GM23338 (cell line): ENCODE measurements around the gene CD58. TPM values are rescaled to one million over a fixed set of nuclear protein-coding genes. Genes with fewer than 3 reads are reported as not detected.

Source experiments
- ATAC-seq: fragments of 200-7000 bp; cut with Tn5 transposase; 3 replicates; pipeline ENCODE4 v1.9.1; 2020
- DNase-seq: peaks from one replicate; pipeline ENCODE4 v3.0.0-alpha.2; 2015; ENCODE audit warnings: low spot score
- H2AFZ ChIP-seq: fragments of 200-600 bp; sonication (generic); 2 replicates; pipeline ENCODE4 v1.8.0; 2016; ENCODE audit warnings: antibody characterized with exemption, mild to moderate bottlenecking, moderate library complexity
- H3F3A ChIP-seq: fragments of 200-600 bp; sonication (generic); replicated peaks from 2 replicates; pipeline ENCODE4 v1.8.0; 2017; ENCODE audit warnings: antibody characterized with exemption, mixed run types, low read depth
- H3K27ac ChIP-seq: fragments of 200-600 bp; sonication (generic); 2 replicates; pipeline ENCODE4 v1.6.1; 2016; ENCODE audit warnings: low read depth
- H3K27me3 ChIP-seq: fragments of 200-600 bp; sonication (generic); 2 replicates; pipeline ENCODE4 v1.8.0; 2016; ENCODE audit warnings: mild to moderate bottlenecking, mixed run types, moderate library complexity; ENCODE audit not compliant: insufficient read depth
- H3K36me3 ChIP-seq: fragments of 200-600 bp; sonication (generic); 2 replicates; pipeline ENCODE4 v1.8.0; 2016; ENCODE audit warnings: mild to moderate bottlenecking; ENCODE audit not compliant: insufficient read depth
- H3K4me1 ChIP-seq: fragments of 200-600 bp; sonication (generic); 2 replicates; pipeline ENCODE4 v1.8.0; 2016; ENCODE audit warnings: mild to moderate bottlenecking, moderate library complexity; ENCODE audit not compliant: insufficient read depth
- H3K4me2 ChIP-seq: fragments of 200-600 bp; sonication (generic); 2 replicates; pipeline ENCODE4 v1.7.1; 2017; ENCODE audit warnings: mixed run types
- H3K4me3 ChIP-seq: fragments of 200-600 bp; sonication (generic); 2 replicates; pipeline ENCODE4 v1.6.1; 2016; ENCODE audit warnings: mixed run types
- H3K79me2 ChIP-seq: fragments of 200-600 bp; sonication (generic); replicated peaks from 2 replicates; pipeline ENCODE4 v1.8.0; 2017; ENCODE audit warnings: mild to moderate bottlenecking; ENCODE audit not compliant: insufficient read depth
- H3K9me2 ChIP-seq: fragments of 200-600 bp; sonication (generic); 2 replicates; pipeline ENCODE4 v1.8.0; 2017; ENCODE audit not compliant: insufficient read depth
- H4K20me1 ChIP-seq: fragments of 200-600 bp; sonication (generic); replicated peaks from 2 replicates; pipeline ENCODE4 v1.8.0; 2017; ENCODE audit warnings: mild to moderate bottlenecking; ENCODE audit not compliant: insufficient read depth
- H3K27ac Mint-ChIP-seq: 2 replicates; pipeline ENCODE4 v1.8.0; 2020; ENCODE audit warnings: inconsistent platforms, mild to moderate bottlenecking, moderate library complexity, mixed read lengths
- H3K27me3 Mint-ChIP-seq: 3 replicates; pipeline ENCODE4 v1.8.0; 2022; ENCODE audit warnings: low read depth, mild to moderate bottlenecking, moderate library complexity, mixed read lengths, inconsistent platforms; ENCODE audit not compliant: insufficient read depth, poor library complexity
- H3K36me3 Mint-ChIP-seq: 3 replicates; pipeline ENCODE4 v1.8.0; 2021; ENCODE audit warnings: low read depth, mild to moderate bottlenecking, inconsistent platforms, moderate library complexity, mixed read lengths
- H3K4me1 Mint-ChIP-seq: 3 replicates; pipeline ENCODE4 v1.8.0; 2020; ENCODE audit warnings: mild to moderate bottlenecking, inconsistent platforms, mixed read lengths
- H3K4me3 Mint-ChIP-seq: 3 replicates; pipeline ENCODE4 v1.8.0; 2021; ENCODE audit warnings: moderate library complexity, mild to moderate bottlenecking, inconsistent platforms, mixed read lengths
- H3K9me3 Mint-ChIP-seq: 3 replicates; pipeline ENCODE4 v1.8.0; 2020; ENCODE audit warnings: moderate library complexity, mild to moderate bottlenecking, inconsistent platforms, mixed read lengths
- CREB1 ChIP-seq: fragments of 250-450 bp; sonication (Bioruptor Pico); IDR thresholded peaks from 2 replicates; pipeline ENCODE4 v1.5.0; 2020; ENCODE audit warnings: low read depth, mild to moderate bottlenecking, moderate library complexity
- CTCF ChIP-seq, 2 experiments: fragments of 200-600 bp in 1 of 2; sonication (generic) in 1 of 2; conservative IDR thresholded peaks; 2 replicates each; pipeline versions ENCODE4 v1.5.1 to v1.6.1; 2016 to 2017; ENCODE audit warnings: antibody characterized with exemption in 2 of 2, low read depth in 2 of 2, mild to moderate bottlenecking in 2 of 2, moderate library complexity in 1 of 2
- ETS1 ChIP-seq: IDR thresholded peaks from 2 replicates; pipeline ENCODE4 v1.6.1; 2016; ENCODE audit warnings: antibody characterized with exemption
- EZH2 ChIP-seq: fragments of 200-600 bp; sonication (generic); IDR thresholded peaks from one replicate; pipeline ENCODE4 v1.8.0; 2017; ENCODE audit warnings: antibody characterized with exemption, mild to moderate bottlenecking, low read depth; ENCODE audit not compliant: unreplicated experiment
- EZH2phosphoT487 ChIP-seq: fragments of 200-600 bp; sonication (generic); IDR thresholded peaks from one replicate; pipeline ENCODE4 v1.8.1; 2018; ENCODE audit warnings: antibody characterized with exemption; ENCODE audit not compliant: unreplicated experiment
- JUNB ChIP-seq: IDR thresholded peaks from one replicate; pipeline ENCODE4 v1.6.1; 2016; ENCODE audit warnings: antibody characterized with exemption; ENCODE audit not compliant: unreplicated experiment
- NANOG ChIP-seq: IDR thresholded peaks from 2 replicates; pipeline ENCODE4 v1.6.1; 2016; ENCODE audit warnings: antibody characterized with exemption, borderline replicate concordance
- POLR2AphosphoS5 ChIP-seq: IDR thresholded peaks from 2 replicates; pipeline ENCODE4 v1.6.1; 2016; ENCODE audit warnings: antibody characterized with exemption, low read depth
- REST ChIP-seq: IDR thresholded peaks from one replicate; pipeline ENCODE4 v1.6.1; 2018; ENCODE audit warnings: antibody characterized with exemption; ENCODE audit not compliant: unreplicated experiment
- STAT1 ChIP-seq: IDR thresholded peaks from one replicate; pipeline ENCODE4 v1.6.1; 2016; ENCODE audit warnings: antibody characterized with exemption; ENCODE audit not compliant: unreplicated experiment
- ZNF114 ChIP-seq: fragments of 250-450 bp; sonication (Bioruptor Pico); IDR thresholded peaks from 2 replicates; pipeline ENCODE4 v1.5.0; 2020; ENCODE audit warnings: mild to moderate bottlenecking, moderate library complexity
- ZNF331 ChIP-seq: fragments of 250-450 bp; sonication (Bioruptor Pico); IDR thresholded peaks from 2 replicates; pipeline ENCODE4 v1.5.0; 2020; ENCODE audit warnings: low read depth, mild to moderate bottlenecking, moderate library complexity
- ZNF462 ChIP-seq: fragments of 250-450 bp; sonication (Bioruptor Pico); IDR thresholded peaks from 2 replicates; pipeline ENCODE4 v1.5.0; 2020; ENCODE audit warnings: mild to moderate bottlenecking, moderate library complexity
- polyA plus RNA-seq: library from polyadenylated mRNA; unstranded; fragments of >200 nt; fragmentation: Nextera tagmentation; extraction: Ambion mirVana; gene quantifications from 2 replicates; pipeline ENCODE4 v1.2.1, GENCODE V29; 2016
- total RNA-seq: library from RNA; depleted of rRNA; stranded (reverse); fragments of >200 nt; shearing (Covaris generic); gene quantifications from 2 replicates; pipeline ENCODE4 v1.2.3, GENCODE V29; 2014

Gene CD58
- total and polyA plus RNA-seq, 2 experiments from 2014 or later: 9.2 to 12.5 TPM

GRCh38 chr1:116488071-116488470 is 82.8 kb downstream of the CD58 start:
- Mint-ChIP-seq H3K4me1 (peaks cover 3% of the 10 kb centered on the region; the same call in 1 of the 3 replicates), H3K27me3 (peaks cover 5% of the 10 kb centered on the region), H3K4me3 (no peak overlapping the region), H3K9me3 (no peaks in the 10 kb centered on the region), H3K36me3 (no peaks in the 10 kb centered on the region), H3K27ac (no peak overlapping the region)
- no peak for DNase-seq
- Histone ChIP-seq H3K36me3 (no peaks in the 10 kb centered on the region), H3K4me3 (no peak overlapping the region), H2AFZ (no peak overlapping the region), H3K9me2 (no peaks in the 10 kb centered on the region), H3K27me3 (no peaks in the 10 kb centered on the region), H4K20me1 (no peaks in the 10 kb centered on the region), H3K4me1 (0 out of 2 replicates have a peak, but pooled peaks cover 4% of the 10 kb centered on the region), H3K79me2 (no peaks in the 10 kb centered on the region), H3K4me2 (no peak overlapping the region), H3F3A (no peaks in the 10 kb centered on the region), H3K27ac (no peak overlapping the region)
- TF ChIP-seq EZH2 (no peak), ZNF462 (CRISPR knock-in tag) (no peak), NANOG (no peak), STAT1 (no peak), ZNF114 (no peak), ZNF331 (no peak), EZH2phosphoT487 (no peak), CTCF (conservative IDR thresholded peaks at IDR 0.05; ENCODE audit: low read depth in 2 of 2) (no peak), ETS1 (no peak), CREB1 (CRISPR knock-in tag) (no peak), JUNB (no peak), POLR2AphosphoS5 (no peak), REST (no peak)
- ATAC-seq: no peak
